NCI-H128 (cell line): ENCODE measurements around the gene CUL4A.
"Not testable (repeated sequence)": the region's sequence is repeated elsewhere in the genome, so short reads cannot be mapped to it uniquely, and the experiment has no call there.

Source experiments
- DNase-seq: peaks from one replicate; lab custom pipeline; 2025; ENCODE audit not compliant: unreplicated experiment; lab: John Stamatoyannopoulos, UW

Gene CUL4A

DNA sequence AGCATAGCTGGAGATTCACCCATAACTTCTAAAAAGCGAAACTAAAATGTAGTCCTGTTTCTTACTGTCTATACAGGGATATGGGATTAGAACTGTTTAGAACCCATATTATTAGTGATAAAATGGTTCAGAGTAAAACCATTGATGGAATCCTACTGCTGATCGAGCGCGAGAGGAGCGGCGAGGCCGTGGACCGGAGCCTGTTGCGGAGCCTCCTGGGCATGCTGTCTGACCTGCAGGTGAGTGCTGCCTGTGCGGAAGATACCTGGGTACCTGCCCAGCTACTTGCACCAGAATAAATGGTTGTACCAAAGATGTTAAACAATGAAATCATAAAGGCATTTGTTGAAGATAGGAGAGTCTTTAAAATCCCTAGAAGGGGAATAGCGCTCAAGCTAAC is 23.7 kb downstream of the CUL4A start:
- DNase-seq = no peak

DNA sequence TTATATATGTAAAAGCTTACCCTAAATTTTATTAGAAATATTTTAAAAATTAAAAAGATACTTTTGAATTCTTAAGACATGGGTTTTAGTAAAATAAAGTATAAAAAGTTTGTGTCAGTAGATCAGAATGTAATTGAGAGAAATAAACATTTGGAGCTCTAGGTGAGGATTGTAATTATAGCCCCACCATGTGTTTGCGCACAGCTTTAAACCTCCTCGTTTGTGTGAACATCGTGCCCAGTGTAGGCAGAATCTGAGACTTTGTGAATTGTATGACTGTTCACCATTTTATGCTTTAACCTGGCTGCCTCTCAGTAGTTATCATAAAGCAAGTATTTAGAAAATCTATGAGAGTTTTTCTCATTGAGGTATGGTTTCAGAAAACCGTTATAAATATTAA is 29.1 kb downstream of the CUL4A start:
- DNase-seq = no peak

DNA sequence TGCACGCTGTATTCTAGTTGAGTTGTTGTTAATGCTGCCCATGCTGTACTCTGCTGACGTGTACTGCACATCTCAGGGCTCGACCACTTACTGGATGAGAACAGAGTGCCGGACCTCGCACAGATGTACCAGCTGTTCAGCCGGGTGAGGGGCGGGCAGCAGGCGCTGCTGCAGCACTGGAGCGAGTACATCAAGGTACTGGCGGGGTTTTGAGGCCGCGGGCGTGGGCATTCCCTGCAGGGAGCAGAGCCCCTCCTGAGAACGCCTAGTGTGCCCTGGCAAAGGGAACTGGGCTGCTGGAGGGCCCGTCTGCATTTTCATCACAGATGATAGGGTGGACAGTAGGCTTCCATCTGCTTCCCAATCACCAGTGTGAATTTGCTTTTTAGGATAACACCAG is 29.9 kb downstream of the CUL4A start:
- DNase-seq = no peak

DNA sequence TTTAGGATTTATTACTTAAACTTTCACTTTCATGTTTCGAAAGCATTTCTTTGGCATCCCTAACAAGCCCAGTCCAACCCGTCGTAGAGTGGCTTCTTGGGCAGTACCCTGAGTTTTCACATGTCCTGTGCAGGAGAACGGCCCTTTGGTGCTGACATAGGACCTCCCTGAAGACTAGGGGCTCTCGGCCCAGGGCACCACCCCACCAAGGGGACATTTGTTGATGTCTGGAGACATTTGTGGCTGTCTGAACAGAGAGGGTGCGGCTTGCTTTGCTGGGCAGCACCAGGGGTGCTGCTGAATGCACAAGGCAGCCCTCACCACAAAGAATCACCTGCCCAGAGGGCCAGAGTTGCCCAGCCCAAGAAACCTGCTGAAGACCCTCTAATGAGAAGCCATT is 30.6 kb downstream of the CUL4A start:
- no peak for DNase-seq

DNA sequence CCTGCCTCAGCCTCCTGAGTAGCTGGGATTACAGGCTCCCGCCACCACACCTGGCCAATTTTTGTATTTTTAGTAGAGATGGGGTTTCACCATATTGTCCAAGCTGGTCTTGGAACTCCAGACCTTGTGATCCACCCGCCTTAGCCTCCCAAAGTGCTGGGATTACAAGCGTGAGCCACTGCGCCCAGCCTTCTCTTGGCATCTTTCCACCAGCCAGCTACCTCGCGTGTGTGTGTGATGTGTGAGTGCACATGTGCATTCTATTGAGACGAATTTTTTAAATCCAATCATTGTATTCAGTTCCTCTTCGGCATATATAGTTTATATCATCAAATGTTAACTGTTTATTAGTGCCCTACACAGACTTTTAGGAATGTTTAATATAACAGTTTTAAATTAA is 32.2 kb downstream of the CUL4A start:
- not testable (repeated sequence) for DNase-seq

DNA sequence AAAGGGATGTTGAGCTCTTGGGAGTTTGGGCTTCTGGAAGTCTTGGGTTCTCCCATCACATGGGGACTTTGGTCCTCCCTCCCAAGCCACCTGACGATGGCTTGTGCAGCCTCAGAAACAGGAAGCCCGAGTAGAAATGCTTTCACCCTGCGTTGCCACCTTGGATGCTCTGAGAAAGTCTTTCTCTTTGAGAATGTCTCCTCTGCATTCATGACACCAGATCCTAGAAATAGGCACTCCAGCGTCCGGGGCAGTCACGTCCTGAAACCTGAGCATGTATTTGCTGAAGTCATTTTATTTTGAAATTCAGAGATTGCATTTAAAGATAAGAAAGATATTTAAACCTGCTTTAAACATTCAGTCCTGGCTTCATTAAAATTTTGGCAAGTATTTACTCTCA is 34.4 kb downstream of the CUL4A start:
- DNase-seq = no peak

DNA sequence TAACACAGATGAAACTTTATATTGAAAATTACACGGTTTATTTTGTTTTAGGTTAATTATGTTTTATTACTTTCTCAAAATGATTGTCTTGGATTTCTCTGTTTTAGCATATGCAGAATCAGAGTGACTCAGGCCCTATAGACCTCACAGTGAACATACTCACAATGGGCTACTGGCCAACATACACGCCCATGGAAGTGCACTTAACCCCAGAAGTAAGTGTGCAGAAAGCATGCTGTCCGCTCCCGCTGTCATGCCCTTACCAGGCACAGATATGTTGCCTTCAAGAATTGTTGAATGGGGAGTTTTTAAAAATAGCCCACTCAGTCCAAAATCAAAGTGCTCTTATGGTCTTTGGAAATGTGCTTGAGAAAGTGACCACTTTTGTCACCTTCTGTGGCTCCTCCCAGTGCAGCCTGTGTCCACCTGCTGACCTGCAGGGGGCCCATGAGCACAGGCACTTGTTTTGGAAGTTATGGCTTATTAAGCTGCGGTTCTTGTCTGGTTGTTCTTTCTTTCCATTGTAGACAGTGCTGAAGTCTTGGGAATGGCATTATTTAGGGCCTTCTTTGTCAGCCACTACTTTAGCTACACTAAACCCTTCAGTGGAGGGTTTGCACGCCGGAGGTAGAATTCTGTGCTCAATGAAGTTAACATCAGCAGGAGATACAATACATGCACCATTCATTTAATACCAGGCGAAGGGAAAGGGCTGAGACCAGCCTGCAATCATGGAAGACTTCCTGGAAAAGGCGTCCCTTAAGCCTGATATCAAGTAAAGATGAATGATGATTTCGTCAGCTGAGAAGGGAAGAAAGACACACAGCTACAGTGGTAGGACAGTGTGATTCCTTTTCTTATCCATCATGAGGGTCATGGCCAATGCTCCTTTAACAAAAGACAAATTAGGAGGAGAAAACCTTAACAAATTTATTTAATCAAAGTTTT is 36.7 kb downstream of the CUL4A start:
- no peak for DNase-seq

DNA sequence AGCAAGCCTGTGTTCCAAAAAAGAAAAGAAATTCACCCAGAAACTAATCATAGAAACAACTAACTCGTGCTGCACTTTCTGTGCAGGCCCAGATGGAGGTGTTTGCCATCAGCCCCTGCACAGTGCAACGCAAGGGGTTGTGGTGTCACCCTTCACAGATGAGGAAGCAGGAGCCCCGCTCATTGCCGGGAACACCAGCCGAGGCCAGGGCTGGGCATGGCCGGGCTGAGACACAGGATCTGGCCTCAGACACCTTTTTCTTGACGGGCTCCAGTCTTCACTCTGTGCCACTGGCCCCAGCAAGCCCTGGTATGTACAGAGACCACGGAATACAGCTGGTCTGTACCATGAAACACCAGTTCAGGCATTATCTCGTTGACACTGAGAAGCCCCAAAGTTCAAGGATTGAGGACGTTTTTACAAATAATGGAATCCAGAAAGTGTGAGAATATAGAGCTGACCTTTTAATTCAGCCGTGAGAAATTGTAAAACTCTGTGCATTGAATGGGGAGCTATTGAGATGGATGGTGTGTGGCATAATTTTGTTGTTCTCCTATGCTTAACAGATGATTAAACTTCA is 43.2 kb downstream of the CUL4A start:
- no peak for DNase-seq

DNA sequence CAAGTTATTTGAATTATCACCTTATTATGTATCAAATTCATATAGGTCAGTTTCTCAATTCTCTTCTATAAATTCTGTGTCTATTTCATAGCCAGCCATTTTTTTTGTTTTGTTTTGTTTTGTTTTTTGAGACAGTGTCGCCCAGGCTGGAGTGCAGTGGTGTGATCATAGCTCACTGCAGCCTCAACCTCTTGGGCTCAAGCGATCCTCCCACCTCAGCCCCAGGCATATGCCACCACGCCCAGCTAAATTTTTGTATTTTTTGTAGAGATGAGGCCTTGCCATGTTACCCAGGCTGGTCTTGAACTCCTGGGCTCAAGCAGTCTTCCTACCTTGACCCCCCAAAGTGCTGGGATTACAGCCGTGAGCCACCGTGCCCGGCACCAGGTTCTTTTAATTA is 48.5 kb downstream of the CUL4A start:
- DNase-seq = not testable (repeated sequence)

DNA sequence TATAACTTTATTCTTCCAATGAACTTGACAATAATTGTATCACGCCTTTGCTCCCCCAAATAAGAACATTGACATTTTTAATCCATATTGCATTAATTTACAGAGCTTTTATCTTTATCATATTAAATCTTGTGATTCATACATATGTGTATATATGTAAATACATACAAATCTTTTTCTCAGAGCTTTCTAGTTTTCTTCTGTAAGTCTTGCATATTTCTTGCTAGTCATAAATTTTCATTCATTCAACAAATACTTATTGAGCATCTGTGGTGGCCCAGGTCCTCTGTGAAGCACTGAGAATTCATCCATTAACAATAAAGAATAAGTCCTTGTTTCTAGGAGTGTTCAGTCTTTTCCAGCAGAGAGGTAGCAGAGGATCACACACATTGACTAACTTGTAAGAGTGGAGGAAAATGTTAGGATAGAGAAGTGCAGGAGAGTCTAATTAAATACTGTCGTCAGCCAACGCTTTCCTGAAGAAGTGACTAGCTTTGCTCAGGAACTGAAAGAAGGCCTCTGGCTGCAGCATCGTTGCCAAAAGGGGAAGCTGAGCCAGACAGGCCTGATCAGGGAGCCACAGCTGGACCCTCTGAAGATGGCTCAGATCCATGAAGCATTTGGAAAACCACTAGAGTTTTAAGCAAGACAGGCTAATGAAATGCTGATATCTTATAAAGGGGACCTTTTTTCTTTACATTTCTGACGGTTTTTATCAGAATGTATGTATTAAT is 49.1 kb downstream of the CUL4A start:
- DNase-seq = no peak

DNA sequence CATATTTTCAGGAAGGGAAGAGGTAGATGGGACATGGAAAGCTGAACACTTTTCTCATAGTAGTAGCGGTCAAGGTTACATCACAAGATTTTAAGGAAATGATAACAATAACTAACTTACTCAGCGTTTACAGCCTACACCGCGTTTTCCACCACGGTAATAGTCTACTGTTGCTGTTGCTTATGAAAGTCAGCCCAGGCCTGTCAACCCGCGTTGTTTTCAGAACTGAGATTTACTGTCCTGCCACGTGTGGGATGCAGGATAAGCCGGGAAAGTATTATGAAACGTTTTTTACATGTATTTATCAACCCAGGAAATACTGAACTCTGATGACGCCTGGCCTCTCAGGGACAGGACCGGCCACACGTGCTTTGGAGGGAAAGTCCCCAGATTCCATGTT is 51.6 kb downstream of the CUL4A start:
- DNase-seq = no peak

DNA sequence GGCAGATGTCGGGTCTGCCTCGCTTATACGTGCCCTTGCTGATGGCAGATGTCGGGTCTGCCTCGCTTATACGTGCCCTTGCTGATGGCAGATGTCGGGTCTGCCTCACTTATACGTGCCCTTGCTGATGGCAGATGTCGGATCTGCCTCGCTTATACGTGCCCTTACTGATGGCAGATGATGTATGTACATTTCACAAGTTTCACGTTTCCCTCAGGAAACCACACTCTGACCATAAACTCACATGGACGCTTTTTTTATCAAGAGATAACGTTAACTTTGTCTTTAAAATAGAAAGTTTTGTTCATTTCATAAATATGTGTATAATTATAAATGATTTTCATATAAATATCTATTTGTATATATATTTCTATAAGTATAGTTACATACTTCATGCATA is 53.6 kb downstream of the CUL4A start:
- not testable (repeated sequence) for DNase-seq

DNA sequence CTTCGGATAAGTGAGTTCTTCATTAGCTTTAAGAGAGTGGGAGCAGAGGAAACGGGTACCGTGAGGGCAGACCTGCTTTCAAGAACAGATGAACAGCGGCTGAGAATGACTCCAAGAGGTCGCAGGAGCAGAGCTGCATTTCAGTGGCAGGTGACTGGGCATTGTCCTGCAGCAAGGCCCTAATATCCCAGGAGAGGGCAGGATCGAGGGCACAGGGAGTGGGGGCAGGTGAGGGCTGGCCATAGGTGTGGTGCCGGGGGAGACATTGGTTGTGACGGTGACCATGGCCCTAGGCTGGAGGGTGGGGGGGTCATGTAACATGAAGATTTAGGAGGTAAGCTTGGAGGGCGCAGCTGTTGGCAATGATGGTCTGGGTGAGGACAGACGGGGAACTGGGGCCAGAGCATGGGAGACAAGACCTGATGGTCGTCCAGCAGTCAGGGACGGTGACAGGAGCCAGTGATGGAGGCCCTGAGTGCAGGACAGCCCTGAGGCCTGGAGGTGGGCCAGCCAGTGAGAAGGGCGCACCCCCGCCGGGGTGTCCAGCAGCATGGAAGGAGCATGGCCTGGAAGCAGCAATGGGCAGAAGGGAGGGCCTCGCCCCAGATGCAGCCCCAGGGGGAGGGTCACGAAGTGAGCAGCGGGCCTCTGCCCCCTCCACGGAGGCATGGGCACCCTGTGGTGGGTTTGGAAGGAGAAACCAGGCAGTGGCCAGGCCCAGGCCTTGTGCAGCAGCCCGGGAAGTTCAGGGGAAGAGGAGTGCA is 58.4 kb downstream of the CUL4A start:
- DNase-seq = no peak

DNA sequence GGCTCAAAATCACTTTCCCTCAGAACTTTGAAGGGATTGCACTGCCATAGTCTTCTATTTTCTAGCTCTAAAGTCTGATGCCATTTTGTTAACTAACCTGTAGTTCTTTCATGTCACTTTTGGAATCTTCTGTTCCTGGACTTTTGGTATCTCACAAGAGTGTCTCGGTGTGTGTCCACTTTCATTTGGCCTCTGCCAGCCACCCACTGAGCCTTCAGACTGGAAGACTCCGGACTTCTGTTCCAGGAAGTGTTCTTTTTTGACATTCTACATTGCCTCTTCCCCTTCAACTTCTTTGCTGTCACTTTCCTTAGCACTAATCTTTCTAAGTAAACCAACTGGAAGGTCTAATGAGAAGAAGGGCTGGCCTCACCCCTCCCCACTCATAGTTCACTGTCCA is 62.6 kb downstream of the CUL4A start:
- DNase-seq = no peak

DNA sequence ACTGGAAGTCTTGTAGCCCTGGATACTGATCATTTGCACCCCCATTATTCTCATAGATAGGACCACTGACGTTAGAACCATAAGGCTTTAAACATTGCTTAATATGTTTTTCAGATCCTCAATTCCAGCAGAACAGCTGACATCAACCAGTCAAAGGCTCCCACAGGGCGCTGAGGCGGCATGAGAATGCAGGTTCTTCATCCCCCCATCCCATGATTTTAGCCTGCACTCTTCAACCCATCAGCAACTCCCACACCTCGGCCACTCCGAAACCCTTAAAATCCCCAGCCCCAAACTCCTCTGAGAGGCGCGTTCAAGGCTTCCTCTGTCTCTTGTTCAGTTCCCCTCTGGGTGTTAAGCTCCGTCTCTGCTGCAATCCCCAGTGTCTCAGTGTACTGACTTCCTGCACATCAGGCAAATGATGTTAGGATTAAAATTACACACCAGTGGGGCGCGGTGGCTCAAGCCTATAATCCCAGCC is 63.3 kb downstream of the CUL4A start:
- DNase-seq = no peak

DNA sequence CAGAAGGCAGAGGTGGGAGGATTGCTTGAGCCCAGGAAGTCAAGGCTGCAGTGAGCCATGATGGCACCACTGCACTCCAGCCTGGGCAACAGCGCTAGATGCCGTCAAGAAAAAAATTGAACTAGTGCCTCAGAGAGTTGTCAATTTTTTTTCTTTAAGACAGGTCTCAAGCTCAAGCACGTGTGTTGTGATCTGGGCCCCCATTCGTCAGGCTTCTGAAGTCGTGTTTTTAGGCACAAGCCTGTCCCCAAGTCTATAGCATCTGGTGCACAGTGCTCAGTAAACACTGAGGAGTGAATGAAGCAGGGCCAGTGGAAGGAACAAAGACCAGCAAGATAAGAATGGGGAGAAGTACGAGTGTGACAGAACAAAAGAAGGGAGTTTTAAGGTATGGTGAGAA is 63.9 kb downstream of the CUL4A start:
- DNase-seq = no peak

DNA sequence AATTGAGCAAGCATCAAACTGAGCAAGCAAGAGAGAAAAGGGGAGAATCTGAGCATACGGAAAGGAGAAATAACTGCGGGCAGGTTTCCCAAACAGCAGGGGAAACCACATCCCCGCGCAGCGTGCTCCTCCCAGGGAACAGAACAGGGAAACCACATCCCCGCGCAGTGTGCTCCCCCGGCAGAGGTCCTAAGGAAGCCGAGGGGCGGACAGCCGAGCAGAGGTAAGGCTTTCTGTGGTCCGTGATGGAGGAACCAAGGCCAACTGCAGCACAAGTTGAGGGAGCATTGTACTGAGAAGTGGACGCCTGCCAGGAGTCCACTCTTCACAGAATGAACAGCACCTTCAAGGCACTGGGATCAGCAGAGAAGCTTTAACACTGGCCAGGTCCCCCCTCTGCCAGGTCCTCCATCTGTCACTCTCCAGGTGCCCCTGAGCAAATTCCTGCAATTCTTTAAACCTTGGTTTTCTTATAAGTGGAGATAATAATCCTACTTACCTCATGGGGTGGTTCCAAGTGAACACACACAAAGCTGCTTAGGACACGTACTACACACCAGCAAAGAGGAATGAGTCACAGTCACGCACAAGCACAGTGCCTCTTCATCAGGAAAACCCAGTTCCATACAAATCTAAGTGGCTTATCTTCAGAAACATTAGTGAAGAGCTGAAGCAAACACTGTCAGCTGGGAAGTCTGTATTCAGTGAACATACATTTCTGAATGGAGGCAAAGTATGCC is 64.6 kb downstream of the CUL4A start:
- DNase-seq = no peak

DNA sequence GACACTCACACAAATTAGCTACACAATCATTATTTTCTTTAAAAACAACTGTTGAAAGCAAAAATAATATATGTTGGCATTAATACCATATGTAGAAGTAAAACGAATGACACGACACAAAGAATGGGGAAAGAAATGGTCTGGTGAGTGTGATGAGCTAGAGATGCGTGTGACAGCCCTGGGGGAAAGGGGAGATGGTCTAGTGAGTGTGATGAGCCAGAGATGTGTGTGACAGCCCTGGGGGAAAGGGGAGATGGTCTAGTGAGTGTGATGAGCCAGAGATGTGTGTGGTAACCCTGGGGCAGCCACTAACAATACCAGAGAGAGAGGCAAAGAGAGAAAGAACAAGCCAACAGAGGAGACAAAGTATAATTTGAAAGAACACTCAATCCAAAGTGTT is 65.3 kb downstream of the CUL4A start:
- no peak for DNase-seq

DNA sequence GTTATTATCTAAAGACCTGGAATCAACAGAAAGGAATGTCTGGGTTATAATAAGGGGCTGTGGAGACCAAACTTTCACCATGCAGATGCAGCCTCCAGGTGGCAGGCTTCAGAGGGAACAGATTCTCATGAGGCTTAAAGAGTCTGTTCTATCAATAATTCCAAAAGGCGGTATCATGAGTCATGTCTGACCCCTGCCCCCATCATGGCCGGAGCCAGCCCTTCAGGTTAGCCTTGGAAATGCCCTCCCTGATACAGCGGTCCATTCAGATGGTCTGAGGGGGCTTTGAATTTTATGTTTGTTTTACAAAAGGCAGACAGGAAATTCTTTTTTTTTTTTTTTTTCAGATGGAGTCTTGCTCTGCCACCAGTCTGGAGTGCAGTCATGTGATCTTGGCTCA is 66.0 kb downstream of the CUL4A start:
- no peak for DNase-seq

DNA sequence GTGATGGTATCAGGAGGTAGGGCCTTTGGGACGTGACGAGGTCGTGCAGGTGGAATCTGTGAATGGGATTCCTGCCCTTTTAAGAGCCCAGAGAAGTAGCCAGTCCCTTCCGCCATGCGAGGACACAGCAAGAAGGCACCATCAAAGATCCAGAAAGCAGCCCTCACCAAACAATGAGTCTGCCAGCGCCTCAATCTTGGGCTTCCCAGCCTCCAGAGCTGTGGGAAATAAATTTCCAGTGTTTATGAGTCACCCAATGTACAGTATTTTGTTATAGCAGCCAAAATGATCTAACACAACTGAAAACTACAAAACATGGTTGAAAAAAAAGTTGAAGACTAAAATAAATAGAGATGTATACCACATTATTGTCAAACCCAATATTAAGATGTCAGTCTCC is 70.7 kb downstream of the CUL4A start:
- no peak for DNase-seq
